Osteocyte (in vitro differentiated cells): ENCODE data around the gene MXD1. TPM values are rescaled to one million over a fixed set of nuclear protein-coding genes. Genes with fewer than 3 reads are reported as not detected.
"Not testable (repeated sequence)": the region's sequence is repeated elsewhere in the genome, so short reads cannot be mapped to it uniquely, and the experiment has no call there.

Experiments used
- DNase-seq: peaks from one replicate; pipeline ENCODE4 v3.0.0; 2021; ENCODE audit warnings: mixed read lengths; ENCODE audit not compliant: unreplicated experiment; ENCODE audit errors: extremely low spot score
- H3K27ac Mint-ChIP-seq: one replicate; pipeline ENCODE4 v1.8.0; 2021; ENCODE audit warnings: mild to moderate bottlenecking, mixed read lengths; ENCODE audit not compliant: unreplicated experiment
- H3K27me3 Mint-ChIP-seq: one replicate; pipeline ENCODE4 v1.8.0; 2021; ENCODE audit warnings: mixed read lengths; ENCODE audit not compliant: unreplicated experiment
- H3K36me3 Mint-ChIP-seq: one replicate; pipeline ENCODE4 v1.8.0; 2021; ENCODE audit warnings: mixed read lengths; ENCODE audit not compliant: unreplicated experiment
- H3K4me1 Mint-ChIP-seq: one replicate; pipeline ENCODE4 v1.8.0; 2021; ENCODE audit warnings: mixed read lengths; ENCODE audit not compliant: unreplicated experiment
- H3K4me3 Mint-ChIP-seq: one replicate; pipeline ENCODE4 v1.8.0; 2021; ENCODE audit warnings: mild to moderate bottlenecking, moderate library complexity, mixed read lengths; ENCODE audit not compliant: unreplicated experiment
- H3K9me3 Mint-ChIP-seq: one replicate; pipeline ENCODE4 v1.8.0; 2021; ENCODE audit warnings: mixed read lengths; ENCODE audit not compliant: unreplicated experiment
- long read RNA-seq: library from polyadenylated mRNA; unstranded; transcript quantifications from one replicate; pipeline ENCODE4 v2.0.0, GENCODE V29; 2021
- total RNA-seq: library from RNA; stranded (reverse); gene quantifications from 2 replicates; pipeline ENCODE4 v1.2.1, GENCODE V29; 2021
- TF ChIP-seq, protein P1 (sequence below): fragments of 200-600 bp; sonication (generic); IDR thresholded peaks from 2 replicates; pipeline ENCODE4 v1.5.0; 2021; ENCODE audit warnings: antibody characterized with exemption, mild to moderate bottlenecking, moderate library complexity

The MXD1 gene, protein sequence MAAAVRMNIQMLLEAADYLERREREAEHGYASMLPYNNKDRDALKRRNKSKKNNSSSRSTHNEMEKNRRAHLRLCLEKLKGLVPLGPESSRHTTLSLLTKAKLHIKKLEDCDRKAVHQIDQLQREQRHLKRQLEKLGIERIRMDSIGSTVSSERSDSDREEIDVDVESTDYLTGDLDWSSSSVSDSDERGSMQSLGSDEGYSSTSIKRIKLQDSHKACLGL
- 7.9 and 8.2 TPM in 2 replicates for total RNA-seq
- long read RNA-seq, full-length matches to known transcripts = 3 of 8 reads
- long read RNA-seq, partial matches to known transcripts = 0 of 8 reads
- long read RNA-seq, other reads (novel, unspliced or antisense) = 5 of 8 reads

DNA sequence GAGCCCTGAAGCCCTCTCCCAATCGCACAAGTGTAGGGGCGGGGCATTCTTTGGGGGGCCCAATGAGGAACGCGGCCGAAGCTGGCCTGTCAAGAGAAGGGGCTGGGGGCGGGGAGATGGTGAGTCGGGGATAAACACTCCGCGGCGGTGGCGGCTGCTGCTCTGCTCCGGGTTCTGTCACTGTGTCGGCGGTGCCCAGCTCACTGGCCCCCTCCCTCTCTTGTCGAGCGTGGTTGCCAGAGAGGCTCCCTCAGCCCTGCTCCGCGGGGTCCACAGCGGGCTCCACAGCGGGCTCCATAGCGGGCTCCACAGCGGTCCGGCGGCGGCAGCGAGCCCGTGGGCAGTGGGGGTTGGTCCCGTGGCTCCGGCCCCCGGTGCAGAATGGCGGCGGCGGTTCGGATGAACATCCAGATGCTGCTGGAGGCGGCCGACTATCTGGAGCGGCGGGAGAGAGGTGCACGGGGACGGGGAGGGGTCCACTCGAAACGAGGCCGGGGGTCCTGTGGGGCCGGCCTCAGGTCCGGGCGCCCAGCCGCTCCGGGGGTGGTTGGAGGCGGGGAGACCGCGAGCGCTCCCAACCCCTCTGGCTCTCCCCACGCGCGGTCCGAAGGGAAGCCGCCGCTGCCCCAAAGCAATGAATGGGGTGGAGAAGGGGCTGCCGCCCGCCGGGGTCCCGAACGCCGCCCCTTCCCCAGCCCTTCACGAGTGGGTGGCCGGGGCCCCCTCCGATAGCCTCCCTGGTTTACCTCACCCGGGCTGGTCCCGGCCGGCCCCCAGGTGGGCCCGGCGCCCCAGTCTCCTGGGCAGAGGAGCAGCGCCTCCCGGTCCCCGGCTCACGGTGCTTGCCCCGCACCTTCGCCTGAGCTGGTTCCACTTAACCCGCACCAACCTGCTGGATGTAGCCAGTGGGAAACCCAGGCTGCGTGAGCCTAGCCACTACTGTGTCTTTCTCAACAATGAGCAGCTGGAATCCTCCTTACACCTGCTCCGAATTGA is at the start of gene MXD1:
Gene MXD1 (plus strand): TSS at position 160 of the 996 bp plus-strand sequence. CDS start 222 bp downstream, at position 382.
- peak within 1 kb of the TSS; percentile 82 for H3K4me3 Mint-ChIP-seq
- peak within 1 kb of the TSS; percentile 92 for H3K27ac Mint-ChIP-seq
- H3K9me3 Mint-ChIP-seq = no peaks in the 10 kb centered on the region
- H3K4me1 Mint-ChIP-seq = peaks cover 21% of the 10 kb centered on the region
- no peaks in the 10 kb centered on the region for H3K27me3 Mint-ChIP-seq
- no peak for DNase-seq
- TF ChIP-seq, protein P1, sequence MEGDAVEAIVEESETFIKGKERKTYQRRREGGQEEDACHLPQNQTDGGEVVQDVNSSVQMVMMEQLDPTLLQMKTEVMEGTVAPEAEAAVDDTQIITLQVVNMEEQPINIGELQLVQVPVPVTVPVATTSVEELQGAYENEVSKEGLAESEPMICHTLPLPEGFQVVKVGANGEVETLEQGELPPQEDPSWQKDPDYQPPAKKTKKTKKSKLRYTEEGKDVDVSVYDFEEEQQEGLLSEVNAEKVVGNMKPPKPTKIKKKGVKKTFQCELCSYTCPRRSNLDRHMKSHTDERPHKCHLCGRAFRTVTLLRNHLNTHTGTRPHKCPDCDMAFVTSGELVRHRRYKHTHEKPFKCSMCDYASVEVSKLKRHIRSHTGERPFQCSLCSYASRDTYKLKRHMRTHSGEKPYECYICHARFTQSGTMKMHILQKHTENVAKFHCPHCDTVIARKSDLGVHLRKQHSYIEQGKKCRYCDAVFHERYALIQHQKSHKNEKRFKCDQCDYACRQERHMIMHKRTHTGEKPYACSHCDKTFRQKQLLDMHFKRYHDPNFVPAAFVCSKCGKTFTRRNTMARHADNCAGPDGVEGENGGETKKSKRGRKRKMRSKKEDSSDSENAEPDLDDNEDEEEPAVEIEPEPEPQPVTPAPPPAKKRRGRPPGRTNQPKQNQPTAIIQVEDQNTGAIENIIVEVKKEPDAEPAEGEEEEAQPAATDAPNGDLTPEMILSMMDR = no peak
- H3K36me3 Mint-ChIP-seq = no peaks in the 10 kb centered on the region

DNA sequence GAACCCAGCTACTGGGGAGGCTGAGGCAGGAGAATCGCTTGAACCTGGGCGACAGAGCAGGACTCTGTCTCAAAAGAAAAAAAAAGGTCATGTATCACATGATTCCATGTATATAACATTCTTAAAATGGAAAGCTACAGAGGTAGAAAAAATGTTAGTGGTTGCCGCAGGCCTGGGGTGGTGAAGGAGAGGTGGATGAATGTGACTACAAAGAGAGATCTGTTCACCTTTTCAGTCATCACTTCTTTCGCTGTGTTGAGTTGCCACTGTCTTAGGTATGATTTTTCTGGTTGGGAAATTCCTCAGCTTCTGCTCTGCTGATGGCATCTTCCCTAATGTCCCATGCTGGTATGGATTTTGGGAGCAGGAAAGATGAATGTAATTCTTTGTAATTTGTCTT is 26.5 kb upstream of the MXD1 start:
- H3K4me1 Mint-ChIP-seq = peaks cover 7% of the 10 kb centered on the region
- no peak for DNase-seq
- TF ChIP-seq, protein P1 = no peak
- H3K9me3 Mint-ChIP-seq = no peaks in the 10 kb centered on the region
- no peak overlapping the region for H3K27ac Mint-ChIP-seq
- H3K27me3 Mint-ChIP-seq = no peaks in the 10 kb centered on the region
- no peaks in the 10 kb centered on the region for H3K36me3 Mint-ChIP-seq
- no peak overlapping the region for H3K4me3 Mint-ChIP-seq

DNA sequence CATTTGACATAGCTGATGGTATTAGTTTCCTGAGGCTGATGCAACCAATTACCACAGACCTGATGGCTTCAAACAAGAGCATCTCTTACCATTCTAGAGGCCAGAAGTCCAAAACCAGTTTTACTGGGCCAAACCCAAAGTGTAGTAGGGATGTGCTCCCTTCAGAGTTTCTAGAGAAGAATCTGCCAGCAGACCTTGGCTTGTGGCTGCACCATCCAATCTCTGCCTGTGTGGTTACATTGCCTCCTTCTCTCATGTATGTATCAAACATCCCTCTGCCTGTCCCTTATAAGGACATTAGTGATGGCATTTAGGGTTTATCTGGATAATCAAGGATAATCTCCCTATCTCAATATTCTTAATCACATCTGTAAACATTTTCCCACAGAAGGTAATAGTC is 25.6 kb upstream of the MXD1 start:
- H3K36me3 Mint-ChIP-seq = peaks cover 2% of the 10 kb centered on the region
- TF ChIP-seq, protein P1 = no peak
- peaks cover 13% of the 10 kb centered on the region for H3K4me1 Mint-ChIP-seq
- H3K27ac Mint-ChIP-seq = no peak overlapping the region
- H3K27me3 Mint-ChIP-seq = no peaks in the 10 kb centered on the region
- H3K4me3 Mint-ChIP-seq = no peak overlapping the region
- H3K9me3 Mint-ChIP-seq = no peaks in the 10 kb centered on the region
- no peak for DNase-seq

DNA sequence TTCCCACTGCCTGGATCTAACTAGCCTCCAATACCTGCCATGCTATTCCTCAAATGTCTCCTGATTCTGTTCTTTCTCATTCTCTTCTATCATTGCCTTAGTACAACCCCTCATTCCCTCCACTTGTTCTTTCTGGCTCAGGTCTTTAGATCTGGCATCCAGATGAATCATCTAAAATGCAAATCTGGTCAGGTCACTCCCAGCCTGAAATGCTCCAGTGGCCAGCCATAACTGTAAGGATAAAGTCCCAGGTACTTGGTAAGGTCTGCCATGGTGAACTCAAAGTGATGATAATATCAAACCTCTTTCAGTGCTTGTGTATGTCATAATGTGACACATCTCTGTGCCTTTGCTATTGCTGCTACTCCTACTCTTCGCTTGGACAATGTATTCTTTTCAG is 24.0 kb upstream of the MXD1 start:
- Mint-ChIP-seq H3K36me3 (peaks cover 2% of the 10 kb centered on the region), H3K27me3 (no peaks in the 10 kb centered on the region), H3K27ac (no peak overlapping the region), H3K4me3 (no peak overlapping the region), H3K4me1 (peaks cover 24% of the 10 kb centered on the region), H3K9me3 (no peaks in the 10 kb centered on the region)
- TF ChIP-seq, protein P1 = no peak
- no peak for DNase-seq

DNA sequence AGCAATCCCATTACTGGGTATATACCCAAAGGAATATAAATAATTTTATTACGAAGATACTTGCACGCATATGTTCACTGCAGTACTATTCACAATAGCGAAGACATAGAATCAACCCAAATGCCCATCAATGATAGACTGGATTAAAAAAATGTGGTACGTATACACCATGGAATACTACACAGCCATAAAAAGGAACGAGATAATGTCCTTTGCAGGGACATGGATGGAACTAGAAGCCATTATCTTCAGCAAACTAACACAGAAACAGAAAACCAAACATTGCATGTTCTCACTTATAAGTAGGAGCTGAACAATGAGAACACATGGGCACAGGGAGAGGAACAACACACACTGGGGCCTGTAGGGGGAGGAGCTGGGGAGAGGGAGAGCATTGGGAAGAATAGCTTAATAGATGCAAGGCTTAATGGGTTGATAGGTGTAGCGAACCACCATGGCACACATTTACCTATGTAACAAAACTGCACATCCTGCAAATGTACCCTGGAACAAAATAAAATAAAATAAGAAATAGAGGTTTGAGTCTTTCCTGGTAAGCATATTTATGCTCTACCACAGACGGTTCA is 22.0 kb upstream of the MXD1 start:
- Mint-ChIP-seq H3K27ac (peak overlapping the region; percentile 97), H3K4me1 (peaks cover 24% of the 10 kb centered on the region), H3K36me3 (peaks cover 16% of the 10 kb centered on the region), H3K4me3 (peak overlapping the region; percentile 99)
- not testable (repeated sequence) for H3K9me3 Mint-ChIP-seq, H3K27me3 Mint-ChIP-seq, DNase-seq
